Esophagus squamous epithelium (tissue), 4 donors: Measurements from ENCODE around the gene IL1RAPL1.

Experiments
- CTCF ChIP-seq, 6 experiments: fragments of 450-650 bp in 4 of 6; fragments of 200-600 bp in 2 of 6; sonication (generic) in 2 of 6; IDR thresholded peaks; one replicate each; pipeline ENCODE4 v1.5.1; 2016 to 2019; ENCODE audit warnings: antibody characterized with exemption in 6 of 6, mild to moderate bottlenecking in 4 of 6, moderate library complexity in 4 of 6
- POLR2A ChIP-seq, 4 donors: fragments of 450-650 bp; IDR thresholded peaks; one replicate each; pipeline ENCODE4 v1.6.1; 2017; ENCODE audit warnings: antibody characterized with exemption in 4 of 4, mild to moderate bottlenecking in 4 of 4, moderate library complexity in 3 of 4

GRCh38 chrX:28706964-28707363 lies 119.7 kb downstream of the IL1RAPL1 start:
- TF ChIP-seq POLR2A (IDR thresholded peaks at IDR 0.05) (no peak), CTCF (IDR thresholded peaks at IDR 0.05) (no peak)
